HCT116 (cell line): ENCODE measurements around the gene KRTAP12-2. TPM values are rescaled to one million over a fixed set of nuclear protein-coding genes. Genes with fewer than 3 reads are reported as not detected.

Source experiments
- ATAC-seq: fragments of 200-7000 bp; cut with Tn5 transposase; 2 replicates; pipeline ENCODE4 v1.9.1; 2020; ENCODE audit warnings: mild to moderate bottlenecking, moderate library complexity
- BruUV-seq: library from RNA; stranded (reverse); fragments of 400-500 nt; replicated peaks from 2 replicates; lab custom pipeline; 2021; lab: Mats Ljungman, UMichigan
- CTCF ChIA-PET: fragments of 300-600 bp; sonication (Branson Sonifier 250); formaldehyde crosslinking; loops from one replicate; lab custom pipeline; 2021; ENCODE audit warnings: antibody characterized with exemption; lab: Charles Lee
- POLR2A ChIA-PET: fragments of 300-600, 350-600 bp; sonication (Branson Sonifier 250); formaldehyde crosslinking; loops from one replicate; lab custom pipeline; 2021; ENCODE audit warnings: antibody characterized with exemption; lab: Charles Lee
- RAD21 ChIA-PET, 2 experiments: fragments of 300-600 bp; sonication (Branson Sonifier 250); formaldehyde crosslinking; loops; one replicate each; lab custom pipeline; 2023; ENCODE audit warnings: low total read pairs in 2 of 2; ENCODE audit not compliant: uncharacterized antibody in 2 of 2, unreplicated experiment in 2 of 2, low non-redundant PET in 1 of 2; lab: Charles Lee
- DNase-seq: peaks from one replicate; pipeline ENCODE4 v3.0.0-alpha.2; 2010; ENCODE audit warnings: low read depth, low spot score
- H2AFZ ChIP-seq: fragments of 200-600 bp; shearing (Covaris generic), sonication (generic); 2 replicates; pipeline ENCODE4 v1.6.1; 2017; ENCODE audit warnings: low read depth, mixed run types, mixed read lengths, antibody characterized with exemption, low read length; ENCODE audit not compliant: poor library complexity, severe bottlenecking
- H3K27ac ChIP-seq: 2 replicates; pipeline ENCODE4 v1.5.1; 2012; ENCODE audit warnings: low read depth, low read length
- H3K27me3 ChIP-seq: fragments of 200-600 bp; sonication (generic); 2 replicates; pipeline ENCODE4 v1.6.1; 2016; ENCODE audit warnings: mixed run types, low read length, mixed read lengths; ENCODE audit not compliant: insufficient read depth
- H3K36me3 ChIP-seq, 2 experiments: fragments of 200-500 bp in 1 of 2; fragments of 200-600 bp in 1 of 2; sonication (Bioruptor generic) in 1 of 2; sonication (generic) in 1 of 2; 2 replicates each; pipeline versions ENCODE4 v1.5.1 to v1.6.1; 2014 to 2016; ENCODE audit warnings: low read length in 2 of 2, inconsistent platforms in 1 of 2, mixed read lengths in 1 of 2, mixed run types in 1 of 2; ENCODE audit not compliant: insufficient read depth in 2 of 2, control insufficient read depth in 1 of 2
- H3K4me1 ChIP-seq, 2 experiments: fragments of 200-600 bp in 1 of 2; sonication (generic) in 1 of 2; 2 replicates each; pipeline versions ENCODE4 v1.5.1 to v1.6.1; 2012 to 2017; ENCODE audit warnings: low read length in 2 of 2, inconsistent platforms in 1 of 2, mild to moderate bottlenecking in 1 of 2, mixed read lengths in 1 of 2, mixed run types in 1 of 2, moderate library complexity in 1 of 2; ENCODE audit not compliant: insufficient read depth in 2 of 2, control insufficient read depth in 1 of 2
- H3K4me2 ChIP-seq: fragments of 200-600 bp; sonication (generic); 2 replicates; pipeline ENCODE4 v1.6.1; 2017; ENCODE audit warnings: mixed run types, low read length, mixed read lengths
- H3K4me3 ChIP-seq, 2 experiments: fragments of 200-600 bp in 1 of 2; sonication (generic) in 1 of 2; replicated peaks in 1 of 2; 2 replicates each; pipeline ENCODE4 v1.5.1; 2011 to 2016; ENCODE audit warnings: low read length in 2 of 2, control low read depth in 1 of 2, low read depth in 1 of 2, mild to moderate bottlenecking in 1 of 2, mixed read lengths in 1 of 2, mixed run types in 1 of 2
- H3K79me2 ChIP-seq: fragments of 200-600 bp; sonication (generic); 2 replicates; pipeline ENCODE4 v1.6.1; 2017; ENCODE audit warnings: mild to moderate bottlenecking, mixed run types, low read length, moderate library complexity, mixed read lengths; ENCODE audit not compliant: insufficient read depth
- H3K9ac ChIP-seq: fragments of 200-600 bp; sonication (generic); 2 replicates; pipeline ENCODE4 v1.6.1; 2016; ENCODE audit warnings: low read length, mixed read lengths
- H3K9me2 ChIP-seq: fragments of 200-600 bp; sonication (generic), shearing (Covaris generic); 2 replicates; pipeline ENCODE4 v1.6.1; 2017; ENCODE audit warnings: mixed run types, mild to moderate bottlenecking, moderate library complexity; ENCODE audit not compliant: insufficient read depth
- H3K9me3 ChIP-seq, 2 experiments: fragments of 200-500 bp in 1 of 2; fragments of 200-600 bp in 1 of 2; sonication (Bioruptor generic) in 1 of 2; sonication (generic) in 1 of 2; 2 replicates each; pipeline ENCODE4 v1.6.1; 2014 to 2017; ENCODE audit warnings: low read length in 2 of 2, mixed read lengths in 2 of 2, inconsistent platforms in 1 of 2, low read depth in 1 of 2, mild to moderate bottlenecking in 1 of 2, mixed run types in 1 of 2, moderate library complexity in 1 of 2; ENCODE audit not compliant: control insufficient read depth in 1 of 2, insufficient read depth in 1 of 2
- H4K20me1 ChIP-seq: fragments of 200-600 bp; sonication (generic), shearing (Covaris generic); 2 replicates; pipeline ENCODE4 v1.6.1; 2017; ENCODE audit warnings: mixed run types, mild to moderate bottlenecking, moderate library complexity; ENCODE audit not compliant: insufficient read depth
- CBX3 ChIP-seq: IDR thresholded peaks from 2 replicates; pipeline ENCODE4 v1.6.1; 2012; ENCODE audit warnings: low read depth
- CEBPB ChIP-seq: IDR thresholded peaks from 2 replicates; pipeline ENCODE4 v1.6.1; 2012; ENCODE audit warnings: low read depth
- EGR1 ChIP-seq: IDR thresholded peaks from 2 replicates; pipeline ENCODE4 v1.6.1; 2012; ENCODE audit warnings: low read depth
- ELF1 ChIP-seq: IDR thresholded peaks from 2 replicates; pipeline ENCODE4 v1.6.1; 2012; ENCODE audit warnings: low read depth, borderline replicate concordance
- EZH2 ChIP-seq: fragments of 200-600 bp; sonication (generic); IDR thresholded peaks from 2 replicates; pipeline ENCODE4 v1.6.1; 2017; ENCODE audit warnings: antibody characterized with exemption, mixed run types
- EZH2phosphoT487 ChIP-seq: fragments of 200-600 bp; IDR thresholded peaks from 2 replicates; pipeline ENCODE4 v1.6.1; 2018; ENCODE audit warnings: antibody characterized with exemption, borderline replicate concordance
- FOSL1 ChIP-seq: IDR thresholded peaks from 2 replicates; pipeline ENCODE4 v1.6.1; 2012; ENCODE audit warnings: low read depth
- POLR2A ChIP-seq: IDR thresholded peaks from 2 replicates; pipeline ENCODE4 v1.7.0; 2011; ENCODE audit warnings: borderline replicate concordance; ENCODE audit not compliant: insufficient read depth, insufficient read length; ENCODE audit errors: extremely low read depth
- POLR2AphosphoS5 ChIP-seq: IDR thresholded peaks from 2 replicates; pipeline ENCODE4 v1.6.1; 2011; ENCODE audit warnings: mild to moderate bottlenecking, low read depth, low read length, moderate library complexity
- RAD21 ChIP-seq: IDR thresholded peaks from 2 replicates; pipeline ENCODE4 v1.6.1; 2012; ENCODE audit warnings: low read depth, mild to moderate bottlenecking
- SIN3A ChIP-seq: IDR thresholded peaks from 2 replicates; pipeline ENCODE4 v1.6.1; 2012; ENCODE audit warnings: low read depth
- SP1 ChIP-seq: IDR thresholded peaks from 2 replicates; pipeline ENCODE4 v1.6.1; 2012; ENCODE audit warnings: low read depth
- SRF ChIP-seq: IDR thresholded peaks from 2 replicates; pipeline ENCODE4 v1.6.1; 2012; ENCODE audit warnings: low read depth
- ZNF274 ChIP-seq: fragments of 200-500 bp; sonication (Bioruptor generic); IDR thresholded peaks from 2 replicates; pipeline ENCODE4 v1.6.1; 2014; ENCODE audit warnings: mild to moderate bottlenecking, low read depth, low read length, inconsistent platforms
- intact Hi-C: fragments of 100-400 bp; cut with micrococcal nuclease; formaldehyde crosslinking; loops from 2 replicates; pipeline ENCODE4 v1.10.0; 2022
- total RNA-seq: library from RNA; stranded (reverse); gene quantifications from one replicate; pipeline ENCODE4 v1.2.1, GENCODE V29; 2021; ENCODE audit not compliant: unreplicated experiment
- TF ChIP-seq, protein P1 (sequence below): IDR thresholded peaks from 2 replicates; pipeline ENCODE4 v1.6.1; 2012; ENCODE audit warnings: low read depth
- TF ChIP-seq, protein P2 (sequence below): IDR thresholded peaks from 2 replicates; pipeline ENCODE4 v1.6.1; 2012
- TF ChIP-seq, protein P3 (sequence below): IDR thresholded peaks from 2 replicates; pipeline ENCODE4 v1.6.1; 2012

Gene KRTAP12-2
- total RNA-seq, 1 experiment from 2014 or later, result not detected

DNA sequence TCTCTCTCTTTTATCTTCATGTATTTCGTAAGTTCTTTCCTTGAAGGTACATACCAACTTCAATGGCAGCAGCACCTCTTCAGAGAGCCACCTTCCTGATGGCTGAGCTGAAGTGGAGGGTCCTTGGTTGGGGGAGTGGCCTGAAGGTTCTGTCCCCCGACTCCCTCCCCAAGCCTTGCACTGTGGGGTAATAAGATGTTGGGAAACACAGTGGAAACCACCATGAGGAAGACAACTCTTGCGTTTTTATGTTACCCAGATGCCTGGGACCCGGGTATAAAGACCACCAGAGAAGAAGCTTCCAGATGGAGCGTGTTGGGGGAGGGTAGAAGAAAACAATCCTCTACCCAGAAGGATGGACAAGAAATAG is 8.2 kb downstream of the KRTAP12-2 start:
- Histone ChIP-seq H3K27me3 (no peaks in the 10 kb centered on the region), H3K9ac (no peak overlapping the region), H3K4me1 (no peaks in the 10 kb centered on the region), H3K36me3 (no peaks in the 10 kb centered on the region), H2AFZ (no peak overlapping the region), H3K9me3 (no peaks in the 10 kb centered on the region), H3K4me3 (no peak overlapping the region), H3K79me2 (no peaks in the 10 kb centered on the region), H4K20me1 (no peaks in the 10 kb centered on the region), H3K27ac (no peak overlapping the region), H3K9me2 (no peaks in the 10 kb centered on the region), H3K4me2 (no peak overlapping the region)
- ChIA-PET POLR2A (no interaction called here), RAD21 (no interaction called here), CTCF (no interaction called here)
- BruUV-seq, result no TSS peak
- intact Hi-C loops, result no loop called here
- ATAC-seq (no peak), DNase-seq (no peak)
- no peak for TF ChIP-seq SIN3A

DNA sequence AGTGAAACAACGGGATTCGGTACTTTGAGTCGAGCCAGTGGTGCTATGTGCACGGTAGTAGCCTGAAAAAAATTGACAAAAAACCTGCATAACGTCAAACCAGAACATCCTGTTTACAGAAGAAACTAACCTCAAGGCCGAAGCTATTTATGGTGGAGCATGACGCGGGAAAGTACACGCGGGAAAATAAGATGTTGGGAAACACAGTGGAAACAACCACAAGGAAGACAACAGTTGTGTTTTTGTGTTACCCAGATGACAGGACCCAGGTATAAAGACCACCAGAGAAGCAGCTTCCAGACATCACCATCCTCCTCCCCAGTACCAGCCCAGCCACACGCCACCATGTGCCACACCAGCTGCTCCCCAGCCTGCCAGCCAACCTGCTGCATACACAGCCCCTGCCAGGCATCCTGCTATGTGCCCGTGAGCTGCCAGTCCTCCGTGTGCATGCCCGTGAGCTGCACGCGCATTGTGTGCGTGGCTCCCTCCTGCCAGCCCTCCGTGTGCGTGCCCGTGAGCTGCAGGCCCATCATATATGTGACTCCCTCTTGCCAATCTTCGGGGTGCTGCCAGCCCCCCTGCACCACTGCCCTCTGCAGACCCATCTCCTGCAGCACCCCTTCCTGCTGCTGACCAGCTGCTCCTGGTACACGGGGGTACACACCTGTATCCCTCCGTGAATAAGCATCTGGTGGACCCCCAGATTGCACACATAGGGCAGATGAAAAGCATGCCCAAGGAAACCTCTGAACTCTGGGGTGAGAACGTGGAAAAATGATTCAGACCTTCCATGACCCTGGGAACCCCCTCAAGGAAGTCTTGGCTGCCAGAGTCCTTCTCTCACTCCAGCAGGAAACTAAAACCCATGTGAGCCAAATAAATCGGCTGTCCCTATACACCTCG is 8.8 kb downstream of the KRTAP12-2 start, which contains the start of gene KRTAP12-3:
TSS of gene KRTAP12-3 (plus strand) at position 298 of the 906 bp plus-strand sequence. CDS start at position 346, 48 bp downstream.
- no peak for ATAC-seq

More for the DNA sequence above, 8.8 kb downstream of the KRTAP12-2 start, which contains the start of gene KRTAP12-3:
- POLR2A ChIA-PET, result no interaction called here
- no peaks in the 10 kb centered on the region for H3K9me3 ChIP-seq
- RAD21 ChIA-PET, result no interaction called here
- TF ChIP-seq, protein P1, sequence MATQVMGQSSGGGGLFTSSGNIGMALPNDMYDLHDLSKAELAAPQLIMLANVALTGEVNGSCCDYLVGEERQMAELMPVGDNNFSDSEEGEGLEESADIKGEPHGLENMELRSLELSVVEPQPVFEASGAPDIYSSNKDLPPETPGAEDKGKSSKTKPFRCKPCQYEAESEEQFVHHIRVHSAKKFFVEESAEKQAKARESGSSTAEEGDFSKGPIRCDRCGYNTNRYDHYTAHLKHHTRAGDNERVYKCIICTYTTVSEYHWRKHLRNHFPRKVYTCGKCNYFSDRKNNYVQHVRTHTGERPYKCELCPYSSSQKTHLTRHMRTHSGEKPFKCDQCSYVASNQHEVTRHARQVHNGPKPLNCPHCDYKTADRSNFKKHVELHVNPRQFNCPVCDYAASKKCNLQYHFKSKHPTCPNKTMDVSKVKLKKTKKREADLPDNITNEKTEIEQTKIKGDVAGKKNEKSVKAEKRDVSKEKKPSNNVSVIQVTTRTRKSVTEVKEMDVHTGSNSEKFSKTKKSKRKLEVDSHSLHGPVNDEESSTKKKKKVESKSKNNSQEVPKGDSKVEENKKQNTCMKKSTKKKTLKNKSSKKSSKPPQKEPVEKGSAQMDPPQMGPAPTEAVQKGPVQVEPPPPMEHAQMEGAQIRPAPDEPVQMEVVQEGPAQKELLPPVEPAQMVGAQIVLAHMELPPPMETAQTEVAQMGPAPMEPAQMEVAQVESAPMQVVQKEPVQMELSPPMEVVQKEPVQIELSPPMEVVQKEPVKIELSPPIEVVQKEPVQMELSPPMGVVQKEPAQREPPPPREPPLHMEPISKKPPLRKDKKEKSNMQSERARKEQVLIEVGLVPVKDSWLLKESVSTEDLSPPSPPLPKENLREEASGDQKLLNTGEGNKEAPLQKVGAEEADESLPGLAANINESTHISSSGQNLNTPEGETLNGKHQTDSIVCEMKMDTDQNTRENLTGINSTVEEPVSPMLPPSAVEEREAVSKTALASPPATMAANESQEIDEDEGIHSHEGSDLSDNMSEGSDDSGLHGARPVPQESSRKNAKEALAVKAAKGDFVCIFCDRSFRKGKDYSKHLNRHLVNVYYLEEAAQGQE, result no peak
- no peak for TF ChIP-seq ELF1
- TF ChIP-seq EZH2phosphoT487, result no peak
- no peak for TF ChIP-seq POLR2AphosphoS5
- no peak for TF ChIP-seq RAD21
- TF ChIP-seq ZNF274, result no peak
- TF ChIP-seq SP1, result no peak
- no peak for TF ChIP-seq CEBPB
- TF ChIP-seq, protein P2, sequence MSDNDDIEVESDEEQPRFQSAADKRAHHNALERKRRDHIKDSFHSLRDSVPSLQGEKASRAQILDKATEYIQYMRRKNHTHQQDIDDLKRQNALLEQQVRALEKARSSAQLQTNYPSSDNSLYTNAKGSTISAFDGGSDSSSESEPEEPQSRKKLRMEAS, result no peak
- TF ChIP-seq EGR1, result no peak
- TF ChIP-seq, protein P3, sequence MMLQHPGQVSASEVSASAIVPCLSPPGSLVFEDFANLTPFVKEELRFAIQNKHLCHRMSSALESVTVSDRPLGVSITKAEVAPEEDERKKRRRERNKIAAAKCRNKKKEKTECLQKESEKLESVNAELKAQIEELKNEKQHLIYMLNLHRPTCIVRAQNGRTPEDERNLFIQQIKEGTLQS, result no peak
- no peak for TF ChIP-seq EZH2
- no peak for TF ChIP-seq POLR2A
- TF ChIP-seq FOSL1, result no peak
- no peak for TF ChIP-seq SRF
- no peak for TF ChIP-seq CBX3
- TF ChIP-seq, all 23 proteins: peak for 0
- no peak within 1 kb of the TSS for H3K4me2 ChIP-seq
- CTCF ChIA-PET, result no interaction called here
- no peak within 1 kb of the TSS for H3K9ac ChIP-seq
- no peak within 1 kb of the TSS for H3K27ac ChIP-seq
- no peaks in the 10 kb centered on the region for H3K36me3 ChIP-seq
- H3K27me3 ChIP-seq, result no peaks in the 10 kb centered on the region
- no peaks in the 10 kb centered on the region for H3K9me2 ChIP-seq
- H3K79me2 ChIP-seq, result no peaks in the 10 kb centered on the region
- no peak within 1 kb of the TSS for H3K4me3 ChIP-seq
- H2AFZ ChIP-seq, result no peak within 1 kb of the TSS
- H3K4me1 ChIP-seq, result no peaks in the 10 kb centered on the region
- no peaks in the 10 kb centered on the region for H4K20me1 ChIP-seq
- intact Hi-C loops, result no loop called here
- DNase-seq, result no peak
- BruUV-seq, result no TSS peak
